Astrocyte of the spinal cord (primary cell): Measurements from ENCODE around the gene GSTM4.
A peak's percentile ranks its signal among the peaks of the same experiment; 100 is the strongest.
"Not testable (repeated sequence)": the region's sequence is repeated elsewhere in the genome, so short reads cannot be mapped to it uniquely, and the experiment has no call there.

ENCODE experiments used
- DNase-seq: peaks from one replicate; pipeline ENCODE4 v3.0.0; 2011; ENCODE audit warnings: low read depth, low spot score
- H3K4me3 ChIP-seq: 2 replicates; pipeline ENCODE4 v1.5.1; 2011; ENCODE audit warnings: low read depth, mild to moderate bottlenecking, low read length, moderate library complexity
- in situ Hi-C: cut with HindIII; loops from 2 replicates; pipeline ENCODE4 v1.10.0; 2017; ENCODE audit warnings: low sequenced_read_pairs
- TF ChIP-seq, protein P1 (sequence below): IDR thresholded peaks from 2 replicates; pipeline ENCODE4 v1.5.1; 2012; ENCODE audit warnings: low read depth, mild to moderate bottlenecking, low read length, inconsistent platforms

Gene GSTM4

DNA sequence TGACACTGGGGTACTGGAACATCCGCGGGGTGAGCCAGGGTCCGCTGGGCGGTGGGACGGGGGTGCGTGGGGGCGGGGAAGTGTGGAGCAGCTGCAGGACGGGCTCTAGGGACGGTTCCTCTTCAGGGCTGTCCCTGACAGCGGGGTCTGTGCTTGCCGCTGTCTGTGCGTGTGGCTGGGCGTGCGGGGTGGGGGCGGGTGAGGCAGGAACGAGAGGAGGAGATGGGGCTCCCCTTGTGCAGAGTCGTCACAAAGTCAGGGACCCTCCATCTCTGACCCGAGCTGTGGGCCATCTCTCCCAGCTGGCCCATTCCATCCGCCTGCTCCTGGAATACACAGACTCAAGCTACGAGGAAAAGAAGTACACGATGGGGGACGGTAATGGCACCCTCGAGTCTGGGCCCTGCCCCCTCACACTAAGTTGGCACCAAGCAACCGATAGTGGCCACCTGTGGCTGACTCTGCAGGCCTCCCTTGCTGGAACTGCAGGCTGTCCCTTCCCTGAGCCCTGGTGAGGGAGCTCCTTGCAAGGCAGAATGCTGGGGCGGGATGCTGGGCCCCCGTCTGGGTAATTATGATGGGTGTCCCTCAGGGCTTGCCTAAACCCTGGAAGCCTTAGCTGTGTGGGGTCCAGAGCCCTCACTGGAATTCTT is 12.3 kb downstream of the GSTM4 start:
- TF ChIP-seq, protein P1, sequence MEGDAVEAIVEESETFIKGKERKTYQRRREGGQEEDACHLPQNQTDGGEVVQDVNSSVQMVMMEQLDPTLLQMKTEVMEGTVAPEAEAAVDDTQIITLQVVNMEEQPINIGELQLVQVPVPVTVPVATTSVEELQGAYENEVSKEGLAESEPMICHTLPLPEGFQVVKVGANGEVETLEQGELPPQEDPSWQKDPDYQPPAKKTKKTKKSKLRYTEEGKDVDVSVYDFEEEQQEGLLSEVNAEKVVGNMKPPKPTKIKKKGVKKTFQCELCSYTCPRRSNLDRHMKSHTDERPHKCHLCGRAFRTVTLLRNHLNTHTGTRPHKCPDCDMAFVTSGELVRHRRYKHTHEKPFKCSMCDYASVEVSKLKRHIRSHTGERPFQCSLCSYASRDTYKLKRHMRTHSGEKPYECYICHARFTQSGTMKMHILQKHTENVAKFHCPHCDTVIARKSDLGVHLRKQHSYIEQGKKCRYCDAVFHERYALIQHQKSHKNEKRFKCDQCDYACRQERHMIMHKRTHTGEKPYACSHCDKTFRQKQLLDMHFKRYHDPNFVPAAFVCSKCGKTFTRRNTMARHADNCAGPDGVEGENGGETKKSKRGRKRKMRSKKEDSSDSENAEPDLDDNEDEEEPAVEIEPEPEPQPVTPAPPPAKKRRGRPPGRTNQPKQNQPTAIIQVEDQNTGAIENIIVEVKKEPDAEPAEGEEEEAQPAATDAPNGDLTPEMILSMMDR = no peak
- in situ Hi-C loops = no loop called here
- H3K4me3 ChIP-seq = peak overlapping the region; percentile 49
- DNase-seq = no peak

DNA sequence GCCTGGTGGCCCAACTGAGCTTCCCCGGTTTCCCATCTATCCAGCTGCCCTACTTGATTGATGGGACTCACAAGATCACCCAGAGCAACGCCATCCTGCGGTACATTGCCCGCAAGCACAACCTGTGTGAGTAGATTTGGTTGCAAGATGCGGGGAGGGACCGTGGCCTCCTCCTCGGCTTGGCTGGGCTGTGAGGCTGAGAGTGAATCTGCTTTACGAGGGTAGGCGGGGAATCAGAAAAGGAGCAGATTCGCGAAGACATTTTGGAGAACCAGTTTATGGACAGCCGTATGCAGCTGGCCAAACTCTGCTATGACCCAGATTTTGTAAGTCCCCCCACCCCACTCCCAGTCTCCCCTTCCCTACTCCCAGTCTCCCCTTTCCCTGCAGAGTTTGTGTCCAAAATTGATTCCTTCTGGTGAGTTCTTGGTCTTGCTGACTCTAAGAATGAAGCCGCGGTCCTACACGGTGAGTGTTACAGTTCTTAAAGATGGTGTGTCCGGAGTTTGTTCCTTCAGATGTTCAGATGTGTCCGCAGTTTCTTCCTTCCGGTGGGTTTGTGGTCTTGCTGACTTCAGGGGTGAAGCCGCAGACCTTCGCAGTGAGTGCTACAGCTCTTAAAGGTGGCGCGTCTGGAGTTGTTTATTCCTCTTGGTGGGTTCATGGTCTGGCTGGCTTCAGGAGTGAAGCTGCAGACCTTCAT is 13.5 kb downstream of the GSTM4 start:
- in situ Hi-C loops = no loop called here
- TF ChIP-seq, protein P1 = no peak
- DNase-seq = no peak
- H3K4me3 ChIP-seq = no peak overlapping the region

DNA sequence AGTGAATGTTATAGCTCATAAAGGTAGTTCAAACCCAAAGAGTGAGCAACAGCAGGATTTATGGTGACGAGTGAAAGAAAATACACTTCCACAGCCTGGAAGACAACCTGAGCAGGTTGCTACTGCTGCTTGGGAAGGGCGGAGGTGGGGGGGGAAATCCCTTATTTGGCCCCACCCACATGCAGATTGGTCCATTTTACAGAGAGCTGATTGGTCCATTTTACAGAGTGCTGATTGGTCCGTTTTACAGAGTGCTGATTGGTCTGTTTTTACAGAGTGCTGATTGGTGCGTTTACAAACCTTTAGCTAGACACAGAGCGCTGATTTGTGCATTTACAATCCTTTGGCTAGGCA is 14.0 kb downstream of the GSTM4 start:
- H3K4me3 ChIP-seq, DNase-seq, in situ Hi-C loops: not testable (repeated sequence)

DNA sequence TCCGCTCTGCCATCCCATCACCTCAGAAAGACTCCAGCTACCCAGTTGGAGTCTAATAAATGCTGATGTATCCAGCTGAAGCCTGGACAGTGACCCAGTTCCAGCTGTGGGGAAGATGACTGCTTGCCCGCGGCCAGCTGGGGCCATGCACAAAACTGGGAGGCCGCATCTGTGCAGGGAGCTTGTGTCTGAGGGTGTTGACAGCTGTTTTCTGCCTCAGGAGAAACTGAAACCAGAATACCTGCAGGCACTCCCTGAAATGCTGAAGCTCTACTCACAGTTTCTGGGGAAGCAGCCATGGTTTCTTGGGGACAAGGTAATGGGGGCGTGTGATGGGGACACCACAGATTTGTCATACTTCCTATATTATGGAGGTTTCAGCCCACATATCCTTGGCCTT is 15.2 kb downstream of the GSTM4 start:
- no peak overlapping the region for H3K4me3 ChIP-seq
- TF ChIP-seq, protein P1 = no peak
- in situ Hi-C loops = no loop called here
- no peak for DNase-seq

DNA sequence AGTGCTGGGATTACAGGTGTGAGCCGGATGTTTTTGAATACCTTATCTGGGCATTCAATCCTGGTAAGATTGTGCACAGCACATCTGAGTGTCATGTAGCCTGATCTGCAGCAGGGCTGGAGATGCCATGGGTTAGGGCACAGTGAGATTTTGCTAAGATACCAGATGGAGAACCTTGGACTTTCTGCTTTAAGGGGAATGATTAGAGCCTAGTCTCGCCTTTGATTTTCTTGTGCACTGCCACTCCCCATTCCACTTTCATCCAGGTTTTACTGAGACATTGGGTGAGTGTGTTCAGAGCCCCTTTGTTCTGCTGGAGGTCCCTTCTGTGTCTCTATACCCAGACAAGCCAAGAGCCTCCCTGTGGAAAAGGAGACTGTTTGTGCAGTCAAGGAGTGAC is 18.0 kb downstream of the GSTM4 start:
- in situ Hi-C loops = not testable (repeated sequence)

DNA sequence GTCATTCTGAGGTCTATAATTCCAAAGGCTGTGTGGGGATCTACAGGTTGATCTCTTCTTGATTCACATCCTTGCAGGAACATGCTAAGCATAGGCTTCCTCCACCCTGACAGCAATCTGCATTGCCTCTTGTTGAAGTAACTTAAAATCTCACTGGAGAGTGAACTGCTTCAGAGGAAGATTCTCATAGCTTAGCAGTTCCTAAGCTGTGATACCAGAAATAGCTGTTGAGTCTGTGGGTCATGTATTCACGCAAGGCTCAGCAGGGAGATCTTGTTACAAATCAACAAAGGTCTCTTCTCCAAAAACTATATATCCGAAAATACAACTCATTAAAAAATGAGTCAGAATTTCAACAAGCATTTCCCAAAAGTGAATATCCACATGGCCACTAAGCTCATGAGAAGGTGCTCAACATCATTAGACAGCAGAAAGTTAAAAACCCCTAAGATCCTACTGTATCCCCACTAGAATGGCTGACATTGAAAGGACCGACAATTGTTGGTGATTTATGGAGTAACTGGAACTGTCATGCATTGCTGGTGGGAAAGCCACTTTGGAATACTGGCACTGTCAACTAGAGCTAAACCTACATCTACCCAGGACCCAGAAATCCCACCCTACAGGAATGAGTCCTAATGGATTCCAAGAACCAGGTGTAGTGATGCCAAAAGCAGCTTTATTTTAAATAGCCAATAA is 20.9 kb downstream of the GSTM4 start:
- in situ Hi-C loops, DNase-seq, H3K4me3 ChIP-seq: not testable (repeated sequence)

More for the DNA sequence above, 18.0 kb downstream of the GSTM4 start:
- DNase-seq, H3K4me3 ChIP-seq: not testable (repeated sequence)

DNA sequence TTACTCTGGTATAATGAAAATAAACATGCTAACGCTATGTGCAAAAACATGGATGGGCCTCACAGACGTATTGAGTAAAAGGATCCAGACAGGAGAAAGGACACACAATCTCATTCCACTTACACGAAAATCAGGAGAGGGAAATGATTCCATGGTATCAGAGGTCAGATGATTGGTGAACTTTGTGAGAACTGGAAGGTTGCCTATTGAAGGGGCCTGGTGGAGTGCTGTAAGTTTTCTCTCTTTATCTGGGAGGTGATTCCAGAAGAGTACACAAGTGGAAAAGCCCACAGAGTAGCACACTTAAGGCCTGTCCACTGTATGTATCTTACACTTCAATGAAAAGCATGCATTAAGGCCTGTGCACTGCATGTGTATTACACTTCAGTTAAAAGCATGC is 21.6 kb downstream of the GSTM4 start:
- no peak for DNase-seq
- in situ Hi-C loops = no loop called here
- H3K4me3 ChIP-seq = no peak overlapping the region
- TF ChIP-seq, protein P1 = no peak

DNA sequence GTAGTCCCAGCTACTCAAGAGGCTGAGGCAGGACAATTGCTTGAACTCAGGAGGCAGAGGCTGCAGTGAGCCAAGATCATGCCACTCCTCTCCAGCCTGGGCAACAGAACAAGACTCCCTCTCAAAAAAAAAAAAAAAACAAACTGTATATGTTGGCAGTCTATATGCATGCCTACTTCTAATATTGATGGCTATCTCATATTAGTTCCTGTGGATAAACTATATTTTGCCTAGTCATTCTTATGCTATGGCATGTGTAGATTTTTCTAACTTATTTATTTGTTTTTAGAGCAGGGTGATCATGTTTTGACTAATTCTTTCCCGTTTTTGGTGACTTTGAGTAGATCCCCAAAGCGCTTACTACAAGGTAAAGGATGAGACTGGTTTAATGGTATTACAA is 22.7 kb downstream of the GSTM4 start:
- DNase-seq, in situ Hi-C loops, H3K4me3 ChIP-seq: not testable (repeated sequence)

DNA sequence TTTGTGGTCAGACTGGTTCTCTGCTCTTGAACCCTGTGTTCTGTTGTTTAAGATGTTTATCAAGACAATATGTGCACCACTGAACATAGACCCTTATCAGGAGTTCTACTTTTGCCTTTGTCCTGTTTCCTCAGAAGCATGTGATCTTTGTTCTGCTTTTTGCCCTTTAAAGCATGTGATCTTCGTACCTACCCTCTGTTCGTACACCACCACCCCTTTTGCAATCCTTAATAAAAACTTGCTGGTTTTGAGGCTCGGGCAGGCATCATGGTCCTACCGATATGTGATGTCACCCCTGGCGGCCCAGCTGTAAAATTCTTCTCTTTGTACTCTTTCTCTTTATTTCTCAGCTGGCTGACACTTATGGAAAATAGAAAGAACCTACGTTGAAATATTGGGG is 28.9 kb downstream of the GSTM4 start:
- in situ Hi-C loops, DNase-seq, H3K4me3 ChIP-seq: not testable (repeated sequence)

DNA sequence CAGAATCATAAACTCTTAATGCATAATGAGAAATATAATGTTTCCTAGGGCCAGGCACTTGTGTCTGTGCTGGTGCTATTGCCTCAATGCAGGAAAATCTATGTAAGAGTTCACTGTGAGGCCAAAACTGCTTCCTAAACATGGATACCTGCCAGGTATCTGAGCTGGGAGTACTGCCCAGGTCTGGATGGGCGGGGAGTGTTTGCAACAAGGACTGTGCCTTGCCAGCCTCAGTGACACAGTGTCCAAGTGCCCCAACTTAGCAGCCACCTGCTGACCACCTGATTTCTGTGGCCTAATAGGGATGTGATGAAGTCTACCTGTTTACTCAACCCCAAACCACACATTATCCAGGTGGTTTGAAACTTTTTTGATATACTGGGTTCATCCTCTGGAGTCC is 29.5 kb downstream of the GSTM4 start:
- in situ Hi-C loops, DNase-seq, H3K4me3 ChIP-seq: not testable (repeated sequence)

DNA sequence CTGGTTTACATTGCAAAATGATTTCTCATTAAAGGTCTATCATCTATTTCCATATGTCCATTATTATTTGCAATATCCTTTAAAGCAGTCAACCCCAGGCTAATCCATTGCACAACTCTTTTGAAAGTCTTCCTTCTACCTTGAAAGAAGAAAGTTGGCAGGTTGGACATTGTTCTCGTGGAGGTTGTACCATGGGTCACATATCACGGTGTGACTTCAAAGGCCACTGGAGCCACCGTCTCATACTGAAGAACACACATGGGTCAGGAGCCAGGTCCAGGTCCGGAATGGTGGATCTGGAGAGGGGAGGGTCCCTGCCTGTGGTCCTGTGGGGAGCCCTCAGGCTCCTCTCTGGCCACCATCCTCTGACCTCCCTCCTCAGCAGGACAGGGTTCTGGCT is 30.0 kb downstream of the GSTM4 start:
- H3K4me3 ChIP-seq, DNase-seq, in situ Hi-C loops: not testable (repeated sequence)

DNA sequence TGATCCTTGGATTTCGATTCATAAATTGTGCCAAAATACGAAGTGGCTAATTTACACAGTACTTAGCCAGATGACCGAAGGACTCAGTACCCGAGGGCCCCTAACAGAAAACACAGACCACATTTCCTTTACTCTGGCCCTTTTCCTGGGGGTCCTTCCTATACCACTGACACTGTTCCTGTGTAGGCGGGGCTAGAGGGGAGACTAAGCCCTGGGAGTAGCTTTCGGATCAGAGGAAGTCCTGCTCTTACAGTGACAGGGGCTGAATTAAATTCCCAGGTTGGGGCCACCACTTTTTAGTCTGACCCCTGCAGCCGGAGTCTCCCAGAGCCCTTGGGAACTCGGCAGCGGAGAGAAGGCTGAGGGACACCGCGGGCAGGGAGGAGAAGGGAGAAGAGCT is 31.2 kb downstream of the GSTM4 start:
- H3K4me3 ChIP-seq = peak overlapping the region; percentile 44
- in situ Hi-C loops, DNase-seq: not testable (repeated sequence)
